Right atrium auricular region (tissue), 2 donors: ENCODE data around the gene ITGB8. TPM values are rescaled to one million over a fixed set of nuclear protein-coding genes. Genes with fewer than 3 reads are reported as not detected.

Source experiments
- DNase-seq: peaks from one replicate; pipeline ENCODE4 v3.0.0-alpha.2; 2019; ENCODE audit warnings: low spot score
- H3K27ac ChIP-seq, 2 donors: fragments of 200-600 bp; sonication (generic); 1 replicate in 1 of 2; 2 replicates in 1 of 2; pipeline ENCODE4 v1.5.1; 2016 to 2019
- H3K27me3 ChIP-seq, 2 donors: fragments of 200-600 bp; sonication (generic); one replicate each; pipeline versions ENCODE4 v1.5.1 to v1.6.0; 2017 to 2019
- H3K36me3 ChIP-seq: fragments of 200-600 bp; sonication (generic); one replicate; pipeline ENCODE4 v1.5.1; 2016
- H3K4me1 ChIP-seq, 2 donors: fragments of 200-600 bp; sonication (generic); one replicate each; pipeline versions ENCODE4 v1.5.1 to v1.6.0; 2017 to 2019
- H3K4me3 ChIP-seq, 2 donors: fragments of 200-600 bp; sonication (generic); 1 replicate in 1 of 2; 2 replicates in 1 of 2; pipeline ENCODE4 v1.5.1; 2017 to 2019; ENCODE audit warnings: mild to moderate bottlenecking in 1 of 2, moderate library complexity in 1 of 2
- H3K9me3 ChIP-seq, 2 donors: fragments of 200-600 bp; sonication (generic); one replicate each; pipeline ENCODE4 v1.5.1; 2019
- CTCF ChIP-seq, 2 donors: fragments of 200-600 bp; sonication (generic); IDR thresholded peaks; one replicate each; pipeline ENCODE4 v1.5.1; 2019; ENCODE audit warnings: antibody characterized with exemption in 2 of 2
- total RNA-seq, 2 donors: library from RNA; depleted of rRNA; stranded (reverse); fragments of >200 nt; gene quantifications; one replicate each; pipeline ENCODE4 v1.1.0, GENCODE V29; 2016

Gene ITGB8
- total RNA-seq, 2 donors from 2014 or later, result 4.9 to 8.6 TPM

GRCh38 chr7:20424500-20424899, 93.8 kb downstream of the ITGB8 start:
- Histone ChIP-seq H3K27ac (no peak overlapping the region), H3K4me1 (no peaks in the 10 kb centered on the region), H3K27me3 (no peaks in the 10 kb centered on the region), H3K4me3 (no peak overlapping the region), H3K9me3 (no peaks in the 10 kb centered on the region), H3K36me3 (no peaks in the 10 kb centered on the region)
- no peak for DNase-seq
- TF ChIP-seq CTCF (IDR thresholded peaks at IDR 0.05), result no peak

GRCh38 chr7:20430664-20431063, 100.0 kb downstream of the ITGB8 start:
- no peak for DNase-seq
- no peak for TF ChIP-seq CTCF (IDR thresholded peaks at IDR 0.05)
- Histone ChIP-seq H3K9me3 (no peaks in the 10 kb centered on the region), H3K4me1 (no peaks in the 10 kb centered on the region), H3K4me3 (no peak overlapping the region), H3K27me3 (no peaks in the 10 kb centered on the region), H3K27ac (no peak overlapping the region), H3K36me3 (no peaks in the 10 kb centered on the region)

- H3K36me3 ChIP-seq, result no peaks in the 10 kb centered on the region
- no peak overlapping the region for H3K4me3 ChIP-seq
- DNase-seq, result no peak
- no peaks in the 10 kb centered on the region for H3K27me3 ChIP-seq
- H3K27ac ChIP-seq, result no peak overlapping the region
- no peak for TF ChIP-seq CTCF (IDR thresholded peaks at IDR 0.05)
- H3K4me1 ChIP-seq, result no peaks in the 10 kb centered on the region
- H3K9me3 ChIP-seq, result no peaks in the 10 kb centered on the region
Measured at GRCh38 chr7:20431146-20431545, 100.4 kb downstream of the ITGB8 start.

GRCh38 chr7:20432071-20432470, 101.4 kb downstream of the ITGB8 start:
- no peak for TF ChIP-seq CTCF (IDR thresholded peaks at IDR 0.05)
- Histone ChIP-seq H3K9me3 (no peaks in the 10 kb centered on the region), H3K4me1 (no peaks in the 10 kb centered on the region), H3K27ac (no peak overlapping the region), H3K4me3 (no peak overlapping the region), H3K27me3 (no peaks in the 10 kb centered on the region), H3K36me3 (no peaks in the 10 kb centered on the region)
- DNase-seq, result no peak

- peak; percentile 77 for DNase-seq
- Histone ChIP-seq H3K9me3 (no peaks in the 10 kb centered on the region), H3K4me3 (no peak overlapping the region), H3K27me3 (no peaks in the 10 kb centered on the region), H3K4me1 (peaks cover 0 to 7% of the 10 kb centered on the region in 2 donors), H3K36me3 (no peaks in the 10 kb centered on the region), H3K27ac (no peak overlapping the region)
- TF ChIP-seq CTCF (IDR thresholded peaks at IDR 0.05), result no peak
Measured at GRCh38 chr7:20435305-20435704, 104.6 kb downstream of the ITGB8 start.

- no peak overlapping the region for H3K4me3 ChIP-seq
- H3K27me3 ChIP-seq, result no peaks in the 10 kb centered on the region
- H3K27ac ChIP-seq, result no peak overlapping the region
- H3K9me3 ChIP-seq, result no peaks in the 10 kb centered on the region
- H3K36me3 ChIP-seq, result no peaks in the 10 kb centered on the region
- no peak for DNase-seq
- no peak for TF ChIP-seq CTCF (IDR thresholded peaks at IDR 0.05)
- peaks cover 0 to 7% of the 10 kb centered on the region in 2 donors for H3K4me1 ChIP-seq
Measured at GRCh38 chr7:20438248-20438647, 107.5 kb downstream of the ITGB8 start.
